Prostate gland (tissue), 2 donors: Measurements from ENCODE around the gene ACCSL. TPM values are rescaled to one million over a fixed set of nuclear protein-coding genes. Genes with fewer than 3 reads are reported as not detected.

Experiments used
- DNase-seq: peaks from one replicate; pipeline ENCODE4 v3.0.0-alpha.2; 2019; ENCODE audit warnings: low spot score
- H3K27ac ChIP-seq, 2 donors: fragments of 200-600 bp; sonication (generic); 2 replicates each; pipeline ENCODE4 v1.5.1; 2017 to 2019
- H3K27me3 ChIP-seq: fragments of 200-600 bp; sonication (generic); replicated peaks from 2 replicates; pipeline ENCODE4 v1.5.1; 2019; ENCODE audit not compliant: insufficient read depth
- H3K36me3 ChIP-seq, 2 donors: fragments of 200-600 bp; sonication (generic); 1 replicate in 1 of 2; 2 replicates in 1 of 2; pipeline versions ENCODE4 v1.5.1 to v1.8.1; 2017 to 2019
- H3K4me1 ChIP-seq: fragments of 200-600 bp; sonication (generic); replicated peaks from 2 replicates; pipeline ENCODE4 v1.5.1; 2019
- H3K4me3 ChIP-seq, 2 donors: fragments of 200-600 bp; sonication (generic); 2 replicates each; pipeline ENCODE4 v1.5.1; 2017 to 2019
- H3K9me3 ChIP-seq: fragments of 200-600 bp; sonication (generic); 2 replicates; pipeline ENCODE4 v1.5.1; 2017
- POLR2A ChIP-seq: fragments of 450-650 bp; IDR thresholded peaks from one replicate; pipeline ENCODE4 v1.6.1; 2016; ENCODE audit warnings: antibody characterized with exemption, mild to moderate bottlenecking
- POLR2AphosphoS5 ChIP-seq: sonication (generic); formaldehyde crosslinking; IDR thresholded peaks from one replicate; pipeline ENCODE4 v1.6.1; 2017; ENCODE audit warnings: antibody characterized with exemption
- WGBS: methylation state at CpG from one replicate; pipeline ENCODE4 v1.1.5; 2018; 5-methylcytosine and 5-hydroxymethylcytosine counted together
- intact Hi-C: fragments of 100-400 bp; cut with DNase I; formaldehyde crosslinking; loops from one replicate; pipeline ENCODE4 v1.14.2; 2022
- total RNA-seq, 2 donors: library from RNA; depleted of rRNA; stranded (reverse); fragments of >200 nt; gene quantifications; one replicate each; pipeline ENCODE4 v1.1.0, GENCODE V29; 2016
- TF ChIP-seq, protein P1 (sequence below), 4 experiments: fragments of 200-600 bp in 2 of 4; fragments of 450-650 bp in 2 of 4; sonication (generic) in 2 of 4; IDR thresholded peaks; 1 replicate in 3 of 4; 2 replicates in 1 of 4; pipeline ENCODE4 v1.5.1; 2016 to 2019; ENCODE audit warnings: antibody characterized with exemption in 4 of 4, mild to moderate bottlenecking in 2 of 4, moderate library complexity in 2 of 4

Gene ACCSL
- total RNA-seq, 2 donors from 2014 or later = not detected

DNA sequence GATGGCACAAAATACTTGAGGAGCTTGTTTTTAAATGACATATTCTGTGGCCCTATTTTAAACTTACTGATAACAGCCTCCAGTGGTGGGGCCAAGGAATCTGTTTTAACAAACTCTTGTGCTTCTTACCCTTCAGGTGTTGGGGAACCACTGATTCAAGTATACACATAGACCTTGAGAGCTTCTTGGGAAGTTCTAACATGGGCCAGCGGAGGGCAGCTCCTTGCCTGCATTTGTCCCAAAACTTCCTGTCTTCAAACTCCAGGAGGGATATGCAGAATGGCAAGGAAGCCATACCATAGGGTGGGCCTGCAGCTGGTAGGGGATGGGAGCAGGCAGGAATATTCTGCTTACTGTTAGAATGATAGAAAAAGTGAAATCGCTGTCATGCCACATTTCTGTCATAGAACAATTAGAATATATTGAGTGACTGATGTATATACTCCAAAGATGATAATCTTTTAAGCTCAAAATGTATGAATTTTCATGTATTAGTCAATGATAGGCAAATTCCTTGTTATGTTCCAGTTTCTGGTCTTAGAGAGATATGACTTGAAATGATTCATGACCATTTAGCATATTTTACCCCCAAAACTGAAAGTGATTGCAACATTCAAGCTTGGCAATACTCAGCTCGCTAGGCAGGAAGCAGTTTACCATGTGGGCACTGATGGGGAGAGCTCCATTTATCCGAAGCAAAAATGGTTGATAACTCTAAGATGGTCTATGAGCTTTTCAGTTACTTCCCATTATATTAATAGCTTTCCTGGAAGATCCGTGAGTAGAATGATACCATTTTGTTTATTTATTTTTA lies 56.9 kb downstream of the ACCSL start:
- TF ChIP-seq POLR2AphosphoS5 = no peak
- TF ChIP-seq, protein P1, sequence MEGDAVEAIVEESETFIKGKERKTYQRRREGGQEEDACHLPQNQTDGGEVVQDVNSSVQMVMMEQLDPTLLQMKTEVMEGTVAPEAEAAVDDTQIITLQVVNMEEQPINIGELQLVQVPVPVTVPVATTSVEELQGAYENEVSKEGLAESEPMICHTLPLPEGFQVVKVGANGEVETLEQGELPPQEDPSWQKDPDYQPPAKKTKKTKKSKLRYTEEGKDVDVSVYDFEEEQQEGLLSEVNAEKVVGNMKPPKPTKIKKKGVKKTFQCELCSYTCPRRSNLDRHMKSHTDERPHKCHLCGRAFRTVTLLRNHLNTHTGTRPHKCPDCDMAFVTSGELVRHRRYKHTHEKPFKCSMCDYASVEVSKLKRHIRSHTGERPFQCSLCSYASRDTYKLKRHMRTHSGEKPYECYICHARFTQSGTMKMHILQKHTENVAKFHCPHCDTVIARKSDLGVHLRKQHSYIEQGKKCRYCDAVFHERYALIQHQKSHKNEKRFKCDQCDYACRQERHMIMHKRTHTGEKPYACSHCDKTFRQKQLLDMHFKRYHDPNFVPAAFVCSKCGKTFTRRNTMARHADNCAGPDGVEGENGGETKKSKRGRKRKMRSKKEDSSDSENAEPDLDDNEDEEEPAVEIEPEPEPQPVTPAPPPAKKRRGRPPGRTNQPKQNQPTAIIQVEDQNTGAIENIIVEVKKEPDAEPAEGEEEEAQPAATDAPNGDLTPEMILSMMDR (IDR thresholded peaks at IDR 0.05) = peak in 1 of 4 experiments; percentile 5
- no peak for TF ChIP-seq POLR2A
- intact Hi-C loops = loop anchor here (10.0 kb wide), 1 partner anchor 180 kb away; no protein-coding TSS in a partner anchor
- peaks cover 0 to 4% of the 10 kb centered on the region in 2 donors for H3K36me3 ChIP-seq

DNA sequence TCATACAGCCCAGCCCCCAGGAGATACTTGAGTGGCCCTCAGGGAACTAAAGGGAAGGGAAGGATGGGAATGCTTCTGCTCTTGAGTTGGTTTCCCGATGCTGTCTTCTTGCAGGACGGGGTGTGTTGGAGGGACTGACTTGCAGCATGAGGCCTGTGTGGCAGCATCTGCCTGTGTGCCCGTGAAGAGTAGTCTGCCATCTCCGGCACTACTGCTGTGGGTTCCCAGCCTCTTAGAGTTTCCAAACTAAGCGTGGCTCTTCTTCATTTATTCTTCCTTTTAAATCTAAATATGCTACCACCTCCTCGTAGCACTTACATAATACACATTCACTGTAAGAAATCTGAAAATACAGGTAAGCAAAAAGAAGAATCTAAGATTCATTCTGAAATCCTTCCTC lies 60.5 kb downstream of the ACCSL start:
- H3K4me3 ChIP-seq = no peak overlapping the region
- no peak for DNase-seq
- TF ChIP-seq POLR2A (no peak), POLR2AphosphoS5 (no peak)
- TF ChIP-seq, protein P1 (IDR thresholded peaks at IDR 0.05) = no peak
- no peaks in the 10 kb centered on the region for H3K27me3 ChIP-seq
- no peak overlapping the region for H3K27ac ChIP-seq
- peaks cover 0 to 4% of the 10 kb centered on the region in 2 donors for H3K36me3 ChIP-seq
- H3K9me3 ChIP-seq = no peaks in the 10 kb centered on the region
- 92% methylated on average over 6 of the region's 6 CpGs for WGBS
- no peaks in the 10 kb centered on the region for H3K4me1 ChIP-seq
- intact Hi-C loops = loop anchor here (10.0 kb wide), 1 partner anchor 177 kb away; no protein-coding TSS in a partner anchor

More for the DNA sequence above, 56.9 kb downstream of the ACCSL start:
- no peaks in the 10 kb centered on the region for H3K4me1 ChIP-seq
- no peak overlapping the region for H3K27ac ChIP-seq
- 89% methylated on average over 5 of the region's 5 CpGs for WGBS
- no peak for DNase-seq
- no peak overlapping the region for H3K4me3 ChIP-seq
- H3K9me3 ChIP-seq = no peaks in the 10 kb centered on the region
- H3K27me3 ChIP-seq = no peaks in the 10 kb centered on the region

Other genes with a start within 250 kb of the ACCSL start
- gene ALKBH3, start 167.2 kb upstream of the ACCSL start, total RNA-seq = 10 to 100 TPM; 37.6 to 55.7 TPM
- gene C11orf96, start 105.3 kb upstream of the ACCSL start, total RNA-seq = 100 to 1,000 TPM in 1 of 2 donors, 10 to 100 TPM in 1; 21.4 to 268 TPM
- gene ACCS, start 18.3 kb downstream of the ACCSL start, total RNA-seq = 10 to 100 TPM; 18.2 to 31.8 TPM
- 10 to 100 TPM; 76.5 to 96.7 TPM for gene EXT2, start 47.7 kb downstream of the ACCSL start, total RNA-seq